ENCODE measurements around the gene ADM2.

DNA sequence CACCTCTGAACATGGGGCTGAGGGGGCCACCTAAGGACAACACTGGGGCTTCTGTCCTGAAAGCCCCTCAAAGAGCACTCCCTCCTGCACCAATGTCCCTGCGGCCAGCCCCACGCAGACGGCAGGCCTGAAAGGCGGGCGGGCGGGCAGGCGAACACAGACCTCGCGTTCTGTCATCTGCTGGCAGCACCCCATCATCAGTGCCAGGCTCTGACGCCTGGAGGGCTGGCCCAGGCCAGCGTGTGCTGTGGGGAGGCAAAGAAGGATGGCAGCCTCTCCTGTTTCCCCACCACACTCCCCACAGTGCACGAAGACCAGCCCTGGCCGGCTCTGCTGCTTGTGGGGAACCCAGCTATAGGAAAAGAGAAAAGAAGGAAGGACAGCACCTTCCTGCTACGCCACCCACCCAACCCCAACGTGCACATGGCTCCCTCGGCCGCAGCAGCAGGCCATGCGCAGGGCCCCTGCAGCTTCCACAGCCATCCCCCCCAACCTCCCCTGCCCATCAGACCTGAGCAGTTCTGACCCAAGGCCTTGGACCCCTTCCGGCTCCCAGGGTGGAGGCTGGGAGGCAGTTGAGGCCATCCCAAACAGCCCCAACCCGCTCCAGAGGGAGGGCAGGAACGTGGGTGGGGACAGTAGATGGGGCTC, 10.0 kb upstream of the ADM2 start:
- no peak for TF ChIP-seq EZH2 (IDR thresholded peaks at IDR 0.05; ENCODE audit: low read length, missing control alignments)
- TF ChIP-seq, protein P1, sequence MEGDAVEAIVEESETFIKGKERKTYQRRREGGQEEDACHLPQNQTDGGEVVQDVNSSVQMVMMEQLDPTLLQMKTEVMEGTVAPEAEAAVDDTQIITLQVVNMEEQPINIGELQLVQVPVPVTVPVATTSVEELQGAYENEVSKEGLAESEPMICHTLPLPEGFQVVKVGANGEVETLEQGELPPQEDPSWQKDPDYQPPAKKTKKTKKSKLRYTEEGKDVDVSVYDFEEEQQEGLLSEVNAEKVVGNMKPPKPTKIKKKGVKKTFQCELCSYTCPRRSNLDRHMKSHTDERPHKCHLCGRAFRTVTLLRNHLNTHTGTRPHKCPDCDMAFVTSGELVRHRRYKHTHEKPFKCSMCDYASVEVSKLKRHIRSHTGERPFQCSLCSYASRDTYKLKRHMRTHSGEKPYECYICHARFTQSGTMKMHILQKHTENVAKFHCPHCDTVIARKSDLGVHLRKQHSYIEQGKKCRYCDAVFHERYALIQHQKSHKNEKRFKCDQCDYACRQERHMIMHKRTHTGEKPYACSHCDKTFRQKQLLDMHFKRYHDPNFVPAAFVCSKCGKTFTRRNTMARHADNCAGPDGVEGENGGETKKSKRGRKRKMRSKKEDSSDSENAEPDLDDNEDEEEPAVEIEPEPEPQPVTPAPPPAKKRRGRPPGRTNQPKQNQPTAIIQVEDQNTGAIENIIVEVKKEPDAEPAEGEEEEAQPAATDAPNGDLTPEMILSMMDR (conservative IDR thresholded peaks at IDR 0.05 in 1 of 2, IDR thresholded peaks at IDR 0.05 in 1 of 2; ENCODE audit: low read depth in 1 of 2, low read length in 2 of 2), result no peak

All from fibroblast of lung (primary cell).